Fibroblast of skin of right biceps (primary cell): Measurements from ENCODE around the gene ATPAF2.

Experiments used
- DNase-seq: peaks from one replicate; pipeline ENCODE4 v3.0.0-alpha.2; 2013

Gene ATPAF2

DNA sequence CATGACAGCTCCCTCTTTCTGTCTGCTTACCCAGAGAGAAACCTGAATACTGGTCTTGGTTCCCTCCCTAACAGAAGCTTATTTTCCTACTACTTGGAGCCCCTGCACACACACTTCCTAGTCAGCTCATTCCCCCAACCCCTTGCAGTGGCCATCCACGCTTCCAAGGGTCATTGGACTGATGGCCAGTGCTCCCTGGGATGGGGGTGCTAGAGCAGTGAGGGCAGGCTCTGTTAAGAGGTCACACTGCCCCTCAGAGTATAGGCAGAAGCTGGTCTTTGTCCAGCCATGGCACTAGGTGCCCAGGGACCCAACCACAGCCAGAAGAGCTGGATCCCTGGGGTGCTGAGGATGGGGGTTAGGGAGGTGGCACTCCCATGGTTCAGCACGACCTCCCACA is 53.8 kb downstream of the ATPAF2 start:
- no peak for DNase-seq

GRCh38 chr17:17983776-17984175 is 55.2 kb downstream of the ATPAF2 start:
- no peak for DNase-seq

GRCh38 chr17:17983376-17983775 is 55.6 kb downstream of the ATPAF2 start:
- no peak for DNase-seq

DNA sequence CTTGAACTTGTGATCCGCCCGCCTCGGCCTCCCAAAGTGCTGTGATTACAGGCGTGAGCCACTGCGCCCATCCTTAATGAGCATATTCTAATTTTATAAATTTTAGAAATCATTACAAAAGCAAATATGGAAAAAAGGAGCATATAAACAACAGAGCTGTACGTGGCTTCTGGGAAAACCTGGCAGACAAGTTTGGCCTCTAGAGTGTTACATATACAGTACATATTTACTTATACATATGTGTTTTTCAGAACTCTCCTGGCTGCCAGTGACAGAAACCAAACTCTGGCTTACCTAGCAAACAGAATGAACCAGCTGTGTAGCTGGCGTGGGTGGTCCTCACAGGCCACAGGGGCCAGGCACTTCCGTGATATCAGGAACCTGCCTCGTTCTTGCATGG is 56.2 kb downstream of the ATPAF2 start:
- no peak for DNase-seq

GRCh38 chr17:17981330-17981729 is 57.6 kb downstream of the ATPAF2 start:
- no peak for DNase-seq

DNA sequence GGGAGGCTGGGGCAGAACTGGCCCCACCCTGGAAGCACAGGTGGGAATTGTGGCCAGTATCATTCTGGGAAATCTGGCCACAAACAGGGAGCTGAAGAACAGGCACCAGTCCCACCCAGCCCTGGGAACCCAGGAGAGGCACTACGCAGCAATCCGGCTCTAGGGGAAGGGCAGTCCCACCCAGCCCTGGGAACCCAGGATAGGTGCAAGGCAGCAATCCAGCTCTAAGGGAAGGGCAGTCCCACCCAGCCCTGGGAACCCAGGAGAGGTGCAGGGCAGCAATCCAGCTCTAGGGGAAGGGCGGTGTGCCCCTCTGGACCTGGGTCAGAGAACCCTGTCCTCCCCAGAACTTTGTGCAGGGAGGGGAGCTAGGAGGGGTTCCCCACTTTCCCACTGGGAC is 59.2 kb downstream of the ATPAF2 start:
- no peak for DNase-seq

DNA sequence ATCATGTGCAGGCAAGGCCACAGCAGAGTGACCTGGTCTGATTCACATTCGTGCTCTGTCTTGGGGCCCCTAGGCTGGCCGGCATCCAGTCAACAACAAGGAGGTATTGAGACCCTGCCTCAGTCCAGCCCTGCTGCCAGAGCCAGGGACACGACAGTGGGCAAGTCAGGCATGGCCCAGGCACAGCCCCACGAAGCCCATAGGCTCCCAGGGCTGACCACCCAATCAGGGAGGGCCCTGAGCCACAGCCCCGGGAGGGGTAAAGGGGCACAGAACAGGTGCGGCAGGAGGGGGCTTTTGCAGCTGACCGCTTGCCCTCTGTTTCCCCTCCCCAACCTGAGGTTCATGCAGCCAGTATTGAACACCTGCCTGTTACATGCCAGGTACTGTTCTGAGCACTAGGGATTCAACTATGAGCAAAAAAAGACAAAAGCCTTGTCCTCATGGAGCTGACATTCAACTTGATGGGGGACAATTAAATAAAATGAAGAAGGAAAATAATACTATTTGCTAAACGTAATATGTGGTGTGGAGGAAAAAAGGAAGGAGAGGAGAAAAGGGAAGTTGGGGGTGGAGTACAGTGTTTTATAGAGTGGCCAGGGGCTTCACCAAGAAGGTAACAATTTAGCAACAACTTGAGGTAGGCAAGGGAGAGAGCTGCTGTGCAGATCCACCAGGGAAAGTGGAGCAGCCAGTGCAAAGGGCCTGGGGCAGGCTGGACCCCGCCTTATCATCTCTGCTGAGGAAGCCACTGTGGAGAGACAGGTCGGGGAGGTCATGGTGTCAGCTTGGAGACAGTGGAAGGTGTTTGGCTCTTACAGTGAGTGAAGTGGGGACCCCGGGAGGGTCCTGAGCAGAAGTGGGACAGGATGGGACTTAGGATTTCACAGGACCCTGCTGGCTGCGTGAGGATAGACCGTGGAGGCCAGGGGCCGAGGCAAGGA is 60.2 kb downstream of the ATPAF2 start:
- no peak for DNase-seq

DNA sequence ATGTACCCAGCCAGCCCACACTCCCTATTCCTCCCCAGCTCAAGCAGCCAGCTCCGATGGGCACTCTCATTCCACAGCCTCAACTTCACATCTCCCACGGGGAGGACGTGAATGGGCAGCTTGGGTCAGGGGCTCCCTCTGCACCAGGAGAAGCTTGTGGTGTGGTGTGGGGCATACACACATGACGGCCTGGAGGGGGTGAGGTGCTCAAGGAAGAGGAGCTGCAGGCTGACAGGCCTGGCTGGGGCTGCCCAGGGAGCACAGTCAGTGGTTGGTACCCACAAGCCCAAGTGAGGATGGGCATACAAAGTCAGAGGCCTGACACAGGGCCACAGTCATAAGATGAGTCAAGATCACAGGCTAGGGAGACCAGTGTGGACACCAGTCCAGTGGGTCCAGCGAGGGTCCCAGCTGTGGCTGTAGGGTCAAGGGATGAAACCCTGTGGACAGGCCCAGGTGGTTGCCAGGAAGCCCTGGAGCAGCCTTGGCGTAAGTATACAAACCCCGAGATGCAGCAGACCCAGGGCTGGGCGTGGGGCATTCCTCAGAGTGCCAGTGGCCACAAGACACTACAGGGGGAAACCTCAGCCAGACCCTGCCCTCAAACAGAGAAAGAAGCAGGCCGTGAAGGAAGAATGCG is 61.9 kb downstream of the ATPAF2 start:
- no peak for DNase-seq

DNA sequence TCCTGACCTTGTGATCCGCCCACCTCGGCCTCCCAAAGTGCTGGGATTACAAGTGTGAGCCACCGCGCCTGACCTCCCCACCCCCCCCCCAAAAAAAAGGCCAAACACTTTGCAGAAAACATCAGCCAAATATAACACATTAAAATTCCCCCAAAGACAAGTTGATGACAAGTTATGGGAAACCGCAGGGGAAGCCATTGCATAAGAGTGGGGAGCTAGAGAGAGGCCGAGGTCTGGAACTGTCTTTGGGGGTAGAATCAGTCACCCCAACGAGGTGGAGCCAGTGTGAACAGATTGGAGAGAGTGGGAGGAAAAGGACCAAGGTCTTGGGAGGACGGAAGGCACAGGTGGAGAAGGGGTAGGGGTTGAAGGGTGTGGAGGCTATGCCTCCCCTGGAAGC is 63.5 kb downstream of the ATPAF2 start:
- DNase-seq = no peak

GRCh38 chr17:17972952-17973254 is 66.1 kb downstream of the ATPAF2 start:
- DNase-seq = no peak

- DNase-seq = peak; percentile 100
Observed at GRCh38 chr17:17972126-17972951, 66.6 kb downstream of the ATPAF2 start, which contains the start of the genes DRC3 and TOM1L2. DRC3 (plus strand) TSS chr17:17972862; CDS start chr17:17977599, 4,737 bp downstream. TOM1L2 (minus strand) TSS chr17:17972400; CDS start chr17:17972313, 87 bp downstream.

DNA sequence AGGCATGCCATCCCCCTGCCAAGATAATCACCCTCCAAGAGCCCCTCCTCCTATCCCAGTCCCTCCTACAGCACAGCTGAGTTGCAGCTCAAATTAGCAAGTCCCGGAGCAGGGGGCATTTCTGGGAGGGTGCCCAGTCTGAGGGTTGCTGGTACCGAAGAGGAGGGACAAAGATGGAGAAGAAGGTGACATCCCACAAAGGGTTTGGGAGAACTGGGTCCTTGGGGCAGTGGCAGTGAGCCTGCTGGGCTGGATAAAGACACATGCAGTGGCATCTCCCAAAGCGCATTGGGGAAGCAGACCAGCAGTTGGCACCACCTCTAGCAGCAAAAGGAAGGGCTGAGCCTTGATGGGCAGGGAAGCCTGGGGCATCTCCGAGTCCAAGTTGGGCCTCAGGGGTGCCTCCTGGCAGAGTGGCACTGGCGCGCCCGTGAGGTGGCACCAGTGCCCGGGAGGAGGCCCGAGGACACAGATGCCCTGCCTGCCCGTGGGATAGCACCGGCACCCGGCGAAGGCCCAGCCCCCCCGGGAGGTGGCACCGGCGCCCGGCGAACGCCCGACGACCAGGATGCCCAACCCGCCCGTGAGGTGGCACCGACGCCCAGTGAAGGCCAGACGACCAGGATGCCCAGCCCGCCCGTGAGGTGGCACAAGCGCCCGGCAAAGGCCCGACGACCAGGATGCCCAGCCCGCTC is 67.4 kb downstream of the ATPAF2 start:
- no peak for DNase-seq

DNA sequence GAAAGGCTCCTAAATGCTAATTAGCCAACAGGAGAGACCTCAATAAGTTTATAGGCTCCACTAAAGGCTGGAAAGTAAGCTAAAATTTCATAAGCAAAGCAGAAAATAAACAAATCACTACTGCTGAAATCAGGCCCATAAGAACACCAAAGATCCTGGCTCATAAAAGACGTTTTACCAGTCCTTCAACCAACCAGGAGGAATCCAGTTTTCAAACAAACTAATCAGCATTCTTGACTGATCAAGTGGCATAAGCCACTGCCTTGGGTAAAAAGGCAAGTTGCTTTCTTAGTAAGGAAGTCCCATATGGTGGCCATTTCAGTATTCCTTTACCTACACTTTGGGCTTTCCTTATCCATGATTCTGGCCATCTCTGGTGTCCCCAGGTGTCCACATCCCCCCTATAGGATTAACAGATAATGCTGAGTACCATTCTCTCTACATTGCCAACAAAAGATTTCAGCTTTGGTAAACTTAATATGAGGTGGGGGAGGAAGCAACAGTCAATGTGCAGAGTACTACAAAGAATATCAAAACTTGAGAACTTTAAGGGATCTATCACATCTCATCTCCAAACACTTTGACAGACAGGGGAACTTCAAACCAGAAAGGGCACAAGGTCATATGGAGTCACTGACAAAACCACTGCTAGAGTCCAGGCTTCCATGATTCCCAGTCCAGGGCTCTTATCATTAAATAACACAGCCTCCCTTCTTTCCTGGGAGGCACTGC is 68.1 kb downstream of the ATPAF2 start:
- DNase-seq = no peak
